ENCODE measurements around the gene ELMOD1.

Gene ELMOD1

GRCh38 chr11:107702109-107702660 lies 111.2 kb downstream of the ELMOD1 start:
- H3K27me3 ChIP-seq (ENCODE audit: control insufficient read depth, insufficient read depth, low read length) = no peaks in the 10 kb centered on the region
- no peak overlapping the region for H3K4me3 ChIP-seq (ENCODE audit: low read depth, low read length)
- H3K79me2 ChIP-seq = no peaks in the 10 kb centered on the region
- no peak overlapping the region for H3K9ac ChIP-seq
- no peak for TF ChIP-seq CTCF (IDR thresholded peaks at IDR 0.05)
- no peaks in the 10 kb centered on the region for H3K4me1 ChIP-seq
- H3K27ac ChIP-seq = no peak overlapping the region
- H3K9me3 ChIP-seq (ENCODE audit: control insufficient read depth, low read length) = no peaks in the 10 kb centered on the region
- H2AFZ ChIP-seq = no peak overlapping the region
- H3K4me2 ChIP-seq (ENCODE audit: low read length) = no peak overlapping the region
- no peaks in the 10 kb centered on the region for H3K36me3 ChIP-seq (ENCODE audit: control insufficient read depth, insufficient read depth, low read length)

DNA sequence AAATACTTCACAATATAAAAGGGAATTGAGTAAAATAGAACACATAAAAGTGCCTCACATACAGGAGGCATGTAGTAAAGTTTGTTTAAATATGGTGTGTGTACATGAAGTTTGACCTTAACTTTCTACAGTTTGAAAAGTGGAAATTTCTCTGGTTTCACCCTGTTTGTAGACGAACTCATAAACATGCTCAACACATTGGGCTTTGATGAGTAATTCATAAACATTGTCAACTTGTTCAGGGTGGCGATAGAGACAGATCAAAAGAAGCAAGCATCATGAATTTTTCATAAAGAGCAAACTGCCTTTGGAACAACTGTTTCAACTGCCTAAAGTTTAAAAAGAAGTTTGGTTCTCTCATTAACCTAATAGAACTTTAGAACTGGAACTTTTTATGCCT lies 111.8 kb downstream of the ELMOD1 start:
- H3K9me3 ChIP-seq (ENCODE audit: control insufficient read depth, low read length) = no peaks in the 10 kb centered on the region
- no peaks in the 10 kb centered on the region for H3K79me2 ChIP-seq
- H3K4me3 ChIP-seq (ENCODE audit: low read depth, low read length) = no peak overlapping the region
- no peak overlapping the region for H3K4me2 ChIP-seq (ENCODE audit: low read length)
- no peak for TF ChIP-seq CTCF (IDR thresholded peaks at IDR 0.05)
- no peaks in the 10 kb centered on the region for H3K4me1 ChIP-seq
- no peak overlapping the region for H3K9ac ChIP-seq
- no peaks in the 10 kb centered on the region for H3K36me3 ChIP-seq (ENCODE audit: control insufficient read depth, insufficient read depth, low read length)
- H2AFZ ChIP-seq = no peak overlapping the region
- no peak overlapping the region for H3K27ac ChIP-seq
- H3K27me3 ChIP-seq (ENCODE audit: control insufficient read depth, insufficient read depth, low read length) = no peaks in the 10 kb centered on the region

DNA sequence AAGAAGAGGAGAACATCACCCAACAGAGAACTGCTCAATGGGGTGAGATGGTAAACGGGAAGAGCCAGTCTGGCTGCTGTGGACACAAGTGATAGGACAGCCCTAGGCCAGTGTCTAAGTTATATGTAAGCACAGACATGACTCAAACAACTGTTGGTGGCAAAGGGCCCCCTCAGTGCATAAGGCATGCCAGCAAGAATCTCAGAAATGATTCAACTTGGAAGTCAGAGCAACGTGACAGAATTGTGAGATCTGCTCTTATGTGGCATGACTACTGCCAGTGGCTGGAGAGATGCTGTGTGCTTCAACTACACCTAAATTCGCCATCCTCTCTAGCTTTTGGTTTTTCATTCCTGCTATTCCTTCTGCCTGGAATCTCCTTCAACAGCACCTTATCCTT lies 113.5 kb downstream of the ELMOD1 start:
- H3K9me3 ChIP-seq (ENCODE audit: control insufficient read depth, low read length) = no peaks in the 10 kb centered on the region
- no peaks in the 10 kb centered on the region for H3K79me2 ChIP-seq
- H3K27ac ChIP-seq = no peak overlapping the region
- H3K27me3 ChIP-seq (ENCODE audit: control insufficient read depth, insufficient read depth, low read length) = no peaks in the 10 kb centered on the region
- H3K36me3 ChIP-seq (ENCODE audit: control insufficient read depth, insufficient read depth, low read length) = no peaks in the 10 kb centered on the region
- TF ChIP-seq CTCF (IDR thresholded peaks at IDR 0.05) = no peak
- H3K4me3 ChIP-seq (ENCODE audit: low read depth, low read length) = no peak overlapping the region
- no peak overlapping the region for H2AFZ ChIP-seq
- H3K4me1 ChIP-seq = no peaks in the 10 kb centered on the region
- H3K4me2 ChIP-seq (ENCODE audit: low read length) = no peak overlapping the region
- no peak overlapping the region for H3K9ac ChIP-seq

GRCh38 chr11:107705027-107705426 lies 114.1 kb downstream of the ELMOD1 start:
- no peaks in the 10 kb centered on the region for H3K27me3 ChIP-seq (ENCODE audit: control insufficient read depth, insufficient read depth, low read length)
- H2AFZ ChIP-seq = no peak overlapping the region
- H3K9ac ChIP-seq = no peak overlapping the region
- H3K79me2 ChIP-seq = no peaks in the 10 kb centered on the region
- no peaks in the 10 kb centered on the region for H3K4me1 ChIP-seq
- H3K4me2 ChIP-seq (ENCODE audit: low read length) = no peak overlapping the region
- no peak overlapping the region for H3K4me3 ChIP-seq (ENCODE audit: low read depth, low read length)
- no peaks in the 10 kb centered on the region for H3K36me3 ChIP-seq (ENCODE audit: control insufficient read depth, insufficient read depth, low read length)
- TF ChIP-seq CTCF (IDR thresholded peaks at IDR 0.05) = no peak
- H3K9me3 ChIP-seq (ENCODE audit: control insufficient read depth, low read length) = no peaks in the 10 kb centered on the region
- no peak overlapping the region for H3K27ac ChIP-seq

DNA sequence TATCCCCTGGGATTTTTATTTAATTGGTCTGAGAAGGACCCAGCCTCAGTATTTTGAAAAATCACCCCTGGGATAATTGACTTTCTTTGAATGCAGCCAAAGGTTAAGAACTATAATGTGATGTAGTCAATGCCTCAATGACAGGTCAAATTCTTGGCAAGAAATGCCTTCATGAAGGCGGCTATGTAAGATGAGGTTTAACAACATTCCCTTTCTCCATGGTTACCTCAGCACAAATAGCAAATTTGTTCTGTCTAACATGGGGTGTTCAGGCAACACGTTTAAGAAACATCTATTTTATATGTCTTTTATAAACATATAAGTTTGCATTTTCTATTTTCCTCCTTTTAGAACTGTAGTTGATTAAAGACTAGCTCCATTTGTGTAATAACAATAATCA lies 115.6 kb downstream of the ELMOD1 start:
- Histone ChIP-seq H3K9me3 (ENCODE audit: control insufficient read depth, low read length) (no peaks in the 10 kb centered on the region), H3K9ac (no peak overlapping the region), H2AFZ (no peak overlapping the region), H3K36me3 (ENCODE audit: control insufficient read depth, insufficient read depth, low read length) (no peaks in the 10 kb centered on the region), H3K79me2 (no peaks in the 10 kb centered on the region), H3K4me3 (ENCODE audit: low read depth, low read length) (no peak overlapping the region), H3K4me1 (no peaks in the 10 kb centered on the region), H3K27me3 (ENCODE audit: control insufficient read depth, insufficient read depth, low read length) (no peaks in the 10 kb centered on the region), H3K4me2 (ENCODE audit: low read length) (no peak overlapping the region), H3K27ac (no peak overlapping the region)
- TF ChIP-seq CTCF (IDR thresholded peaks at IDR 0.05) = no peak

Measured in parathyroid adenoma (tissue), 2 donors.